Placental epithelial cell (primary cell): Measurements from ENCODE around the gene POGZ. TPM values are rescaled to one million over a fixed set of nuclear protein-coding genes. Genes with fewer than 3 reads are reported as not detected.

Experiments used
- small RNA-seq: library from RNA; depleted of rRNA; stranded (forward); fragments of <200 nt; gene quantifications from one replicate; pipeline ENCODE3, GENCODE V24; 2012
- total RNA-seq: library from RNA; depleted of rRNA; stranded (reverse); fragments of >200 nt; gene quantifications from 2 replicates; pipeline ENCODE4 v1.2.3, GENCODE V29; 2012

Gene POGZ
- 30.0 and 43.6 TPM in 2 replicates for total RNA-seq

DNA sequence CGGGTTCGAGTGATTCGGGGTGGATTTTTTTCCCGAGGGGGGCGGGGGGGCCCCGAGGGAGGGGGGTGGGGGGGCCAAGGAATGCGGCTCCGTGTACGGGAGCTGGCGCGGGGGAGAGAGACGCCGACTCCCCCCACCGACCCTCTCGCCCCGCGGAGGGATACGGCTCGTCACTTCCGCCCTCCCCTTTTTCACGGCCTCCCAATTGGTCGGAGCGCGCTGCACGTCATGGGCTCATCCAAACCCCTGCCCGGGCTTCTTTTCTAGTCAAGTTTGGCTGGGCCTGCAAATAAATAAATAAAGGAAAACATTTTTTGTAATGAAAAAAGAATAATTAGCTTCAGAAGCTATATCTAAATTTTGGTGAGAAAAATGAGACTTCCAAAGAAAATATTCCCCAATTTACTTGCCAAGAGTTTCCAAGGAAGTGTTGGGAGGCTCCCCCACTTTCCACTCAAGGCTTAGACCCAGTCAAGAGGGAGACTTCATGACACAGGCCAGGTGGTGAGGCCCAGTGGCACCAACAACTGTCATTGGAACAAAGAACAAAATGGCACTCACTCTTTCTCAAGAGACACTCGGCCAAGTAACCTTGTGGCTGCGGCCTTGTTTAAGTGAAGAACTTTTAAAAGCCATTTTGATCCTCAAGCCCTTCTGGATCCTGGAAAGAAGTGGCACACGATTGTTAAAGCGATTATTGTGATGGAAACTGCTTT, at the start of gene POGZ:
Gene POGZ, minus strand, starts transcription at position 164 of the 716 bp plus-strand sequence. CDS start 17,290 bp downstream, outside the sequence.

GRCh38 chr1:151399324-151400171, 59.7 kb downstream of the POGZ start, which contains the start of gene PSMB4:
Gene PSMB4, plus strand, starts transcription at chr1:151399573. Its CDS starts 15 bp downstream, at chr1:151399588.

GRCh38 chr1:151372058-151372934, 87.0 kb downstream of the POGZ start, which contains the start of gene SELENBP1:
Gene SELENBP1, minus strand, starts transcription at chr1:151372705. Its CDS starts 64 bp downstream, at chr1:151372641.

Small RNA genes within 50 kb of the gene (small RNA-seq; reads per million reads assigned to genes)
- gene RNY4P25 = 0.09 reads per million

Other genes with a start within 250 kb of the POGZ start
- gene PSMD4, start 204.8 kb downstream of the POGZ start, total RNA-seq = 173 and 181 TPM in 2 replicates
- gene ZNF687, start 177.2 kb downstream of the POGZ start, total RNA-seq = 24.7 and 25.3 TPM in 2 replicates
- 76.3 and 101 TPM in 2 replicates for gene PI4KB, start 132.1 kb downstream of the POGZ start, total RNA-seq
- 72.2 and 78.5 TPM in 2 replicates for gene RFX5, start 112.2 kb downstream of the POGZ start, total RNA-seq
- 2.0 and 5.9 TPM in 2 replicates for gene SELENBP1, start 86.8 kb downstream of the POGZ start, total RNA-seq
- 315 and 439 TPM in 2 replicates for gene PSMB4, start 59.9 kb downstream of the POGZ start, total RNA-seq
- gene CGN, start 51.9 kb upstream of the POGZ start, total RNA-seq = 2.0 and 2.7 TPM in 2 replicates
- 40.8 and 125 TPM in 2 replicates for gene TUFT1, start 80.8 kb upstream of the POGZ start, total RNA-seq
- gene SNX27, start 152.6 kb upstream of the POGZ start, total RNA-seq = 19.3 and 23.6 TPM in 2 replicates